Measurements from ENCODE around the gene ARHGAP6. TPM values are rescaled to one million over a fixed set of nuclear protein-coding genes. Genes with fewer than 3 reads are reported as not detected.

ARHGAP6 gene
- total RNA-seq, 4 donors from 2014 or later, result 2.7 to 9.1 (median 4.3) TPM

DNA sequence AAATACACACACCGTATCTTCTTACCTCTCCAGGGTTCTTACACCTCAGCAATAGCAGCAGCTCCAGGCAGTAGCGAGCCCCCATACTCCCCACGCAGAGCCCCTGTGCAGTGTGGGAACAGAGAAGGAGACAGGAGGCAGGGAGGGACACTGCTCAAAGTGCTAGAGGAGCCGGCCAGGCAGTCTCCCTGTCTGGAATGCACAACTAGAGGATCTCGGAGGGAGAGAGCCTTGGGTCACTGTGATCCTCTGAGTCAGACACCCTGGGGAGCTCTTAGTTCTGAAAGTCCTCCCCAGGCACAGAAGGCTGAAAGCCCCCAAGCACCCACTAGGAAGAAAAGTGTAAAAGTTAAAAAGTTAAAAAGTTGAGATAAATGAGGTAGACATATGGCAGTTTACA is 356.5 kb downstream of the ARHGAP6 start:
- H3K4me3 ChIP-seq (ENCODE audit: low read depth, poor library complexity, severe bottlenecking), result no peak overlapping the region
- intact Hi-C loops (cut with DNase I; ENCODE audit: low total_unique reads), result no loop called here
- TF ChIP-seq POLR2A (IDR thresholded peaks at IDR 0.05), result no peak
- TF ChIP-seq, protein P1, sequence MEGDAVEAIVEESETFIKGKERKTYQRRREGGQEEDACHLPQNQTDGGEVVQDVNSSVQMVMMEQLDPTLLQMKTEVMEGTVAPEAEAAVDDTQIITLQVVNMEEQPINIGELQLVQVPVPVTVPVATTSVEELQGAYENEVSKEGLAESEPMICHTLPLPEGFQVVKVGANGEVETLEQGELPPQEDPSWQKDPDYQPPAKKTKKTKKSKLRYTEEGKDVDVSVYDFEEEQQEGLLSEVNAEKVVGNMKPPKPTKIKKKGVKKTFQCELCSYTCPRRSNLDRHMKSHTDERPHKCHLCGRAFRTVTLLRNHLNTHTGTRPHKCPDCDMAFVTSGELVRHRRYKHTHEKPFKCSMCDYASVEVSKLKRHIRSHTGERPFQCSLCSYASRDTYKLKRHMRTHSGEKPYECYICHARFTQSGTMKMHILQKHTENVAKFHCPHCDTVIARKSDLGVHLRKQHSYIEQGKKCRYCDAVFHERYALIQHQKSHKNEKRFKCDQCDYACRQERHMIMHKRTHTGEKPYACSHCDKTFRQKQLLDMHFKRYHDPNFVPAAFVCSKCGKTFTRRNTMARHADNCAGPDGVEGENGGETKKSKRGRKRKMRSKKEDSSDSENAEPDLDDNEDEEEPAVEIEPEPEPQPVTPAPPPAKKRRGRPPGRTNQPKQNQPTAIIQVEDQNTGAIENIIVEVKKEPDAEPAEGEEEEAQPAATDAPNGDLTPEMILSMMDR (IDR thresholded peaks at IDR 0.05), result no peak
- DNase-seq (ENCODE audit: low spot score in 2 of 2), result no peak
- WGBS, 2 donors, result 75 to 82% methylated on average over 5 of the region's 5 CpGs

DNA sequence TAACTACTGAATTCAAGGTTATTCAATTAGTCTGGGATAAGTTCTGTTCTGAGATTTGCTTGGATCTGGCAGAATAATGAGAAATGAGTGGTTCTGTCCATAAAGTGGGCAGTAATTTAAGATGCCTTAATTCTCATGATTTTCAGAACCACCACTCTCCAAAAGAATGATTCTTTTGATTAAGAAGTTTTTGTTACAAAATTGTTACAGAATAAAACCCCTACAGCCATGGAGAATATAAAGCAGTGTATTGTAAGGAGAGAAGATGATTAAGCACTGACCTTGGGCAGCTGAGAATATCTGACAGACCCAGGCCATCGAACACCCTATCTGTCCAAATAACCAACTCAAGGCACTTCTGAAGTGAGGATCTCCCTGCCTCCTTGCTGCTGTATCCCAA is 360.1 kb downstream of the ARHGAP6 start:
- H3K4me3 ChIP-seq (ENCODE audit: low read depth, poor library complexity, severe bottlenecking), result no peak overlapping the region
- intact Hi-C loops (cut with DNase I; ENCODE audit: low total_unique reads), result no loop called here
- WGBS, 2 donors, result 77 to 87% methylated on average over 1 of the region's 1 CpG
- no peak for TF ChIP-seq POLR2A (IDR thresholded peaks at IDR 0.05)
- TF ChIP-seq, protein P1 (IDR thresholded peaks at IDR 0.05), result no peak
- DNase-seq (ENCODE audit: low spot score in 2 of 2), result no peak

DNA sequence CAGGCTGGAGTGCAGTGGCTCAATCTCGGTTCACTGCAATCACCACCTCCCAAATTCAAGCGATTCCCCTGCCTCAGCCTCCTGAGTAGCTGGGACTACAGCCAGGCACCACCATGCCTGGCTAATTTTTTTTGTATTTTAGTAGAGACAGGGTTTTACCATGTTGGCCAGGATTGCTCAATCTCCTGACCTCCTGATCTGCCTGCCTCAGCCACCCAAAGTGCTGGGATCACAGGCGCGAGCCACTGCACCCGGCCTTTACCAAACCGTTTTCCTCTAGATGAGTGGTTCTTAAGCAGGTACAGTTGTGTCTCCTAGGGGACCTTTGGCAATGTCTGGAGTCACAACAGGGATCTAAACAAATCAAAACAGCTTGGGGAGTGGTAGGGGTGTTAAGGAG is 360.9 kb downstream of the ARHGAP6 start:
- TF ChIP-seq POLR2A (IDR thresholded peaks at IDR 0.05), result no peak
- TF ChIP-seq, protein P1 (IDR thresholded peaks at IDR 0.05), result no peak
- intact Hi-C loops (cut with DNase I; ENCODE audit: low total_unique reads), result no loop called here
- WGBS, 2 donors, result 82 to 87% methylated on average over 6 of the region's 6 CpGs
- H3K4me3 ChIP-seq (ENCODE audit: low read depth, poor library complexity, severe bottlenecking), result no peak overlapping the region
- DNase-seq (ENCODE audit: low spot score in 2 of 2), result no peak

DNA sequence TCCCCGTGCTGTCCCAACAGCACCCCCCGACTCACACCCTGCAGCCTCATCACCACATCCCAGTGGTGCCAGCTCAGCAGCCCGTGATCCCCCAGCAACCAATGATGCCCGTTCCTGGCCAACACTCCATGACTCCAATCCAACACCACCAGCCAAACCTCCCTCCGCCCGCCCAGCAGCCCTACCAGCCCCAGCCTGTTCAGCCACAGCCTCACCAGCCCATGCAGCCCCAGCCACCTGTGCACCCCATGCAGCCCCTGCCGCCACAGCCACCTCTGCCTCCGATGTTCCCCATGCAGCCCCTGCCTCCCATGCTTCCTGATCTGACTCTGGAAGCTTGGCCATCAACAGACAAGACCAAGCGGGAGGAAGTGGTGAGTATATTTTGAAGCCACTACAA is 367.1 kb downstream of the ARHGAP6 start:
- TF ChIP-seq, protein P1 (IDR thresholded peaks at IDR 0.05), result no peak
- no peak for TF ChIP-seq POLR2A (IDR thresholded peaks at IDR 0.05)
- intact Hi-C loops (cut with DNase I; ENCODE audit: low total_unique reads), result no loop called here
- H3K4me3 ChIP-seq (ENCODE audit: low read depth, poor library complexity, severe bottlenecking), result no peak overlapping the region
- DNase-seq (ENCODE audit: low spot score in 2 of 2), result no peak
- WGBS, 2 donors, result 79 to 82% methylated on average over 9 of the region's 9 CpGs

DNA sequence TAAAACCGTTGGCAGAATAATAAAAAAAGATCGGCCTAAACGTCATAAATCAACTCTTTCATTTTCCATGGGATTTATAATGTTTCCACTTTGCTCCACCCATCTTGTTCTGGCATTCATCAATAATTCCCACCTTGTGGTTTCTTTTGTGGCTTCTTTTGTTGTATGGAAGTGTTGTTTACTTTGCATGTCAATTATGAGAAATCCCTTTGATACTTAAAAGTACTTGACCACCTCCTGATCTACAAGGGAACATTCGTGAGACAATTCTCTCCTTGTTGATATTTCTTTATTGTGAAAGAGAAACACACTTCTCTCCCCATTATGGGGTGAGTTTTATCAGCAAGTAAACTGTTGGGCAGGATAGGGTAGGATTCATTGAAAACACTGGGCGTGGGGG is 369.7 kb downstream of the ARHGAP6 start:
- TF ChIP-seq, protein P1 (IDR thresholded peaks at IDR 0.05), result no peak
- no peak for TF ChIP-seq POLR2A (IDR thresholded peaks at IDR 0.05)
- 43 to 47% methylated on average over 5 of the region's 5 CpGs for WGBS, 2 donors
- DNase-seq (ENCODE audit: low spot score in 2 of 2), result no peak
- no peak overlapping the region for H3K4me3 ChIP-seq (ENCODE audit: low read depth, poor library complexity, severe bottlenecking)
- intact Hi-C loops (cut with DNase I; ENCODE audit: low total_unique reads), result no loop called here

DNA sequence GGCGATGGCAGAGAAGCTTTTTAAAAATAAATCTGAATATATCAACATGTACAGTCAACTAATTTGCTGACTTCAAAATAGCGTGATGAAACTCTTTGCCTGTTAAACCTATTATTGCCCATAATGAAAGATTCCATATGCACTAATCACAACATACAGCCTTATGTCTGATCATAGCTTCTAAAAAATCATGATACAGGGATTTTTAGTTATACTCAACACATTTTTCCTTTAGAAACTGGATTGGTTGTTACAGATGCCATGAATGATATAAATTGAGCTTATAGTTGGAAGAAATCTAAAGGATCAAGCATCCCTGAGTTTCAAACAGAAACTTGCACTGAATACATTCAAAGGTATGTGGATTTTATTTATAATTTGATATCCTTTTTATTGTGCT is 372.6 kb downstream of the ARHGAP6 start, which contains the start of gene AMELX:
TSS of gene AMELX (plus strand) at position 301 of the 400 bp plus-strand sequence. CDS start 1,376 bp downstream, outside the sequence.
- H3K4me3 ChIP-seq (ENCODE audit: low read depth, poor library complexity, severe bottlenecking), result no peak within 1 kb of the TSS
- no peak for DNase-seq (ENCODE audit: low spot score in 2 of 2)
- WGBS, 2 donors, result 51 to 94% methylated on average over 2 of the region's 2 CpGs
- intact Hi-C loops (cut with DNase I; ENCODE audit: low total_unique reads), result no loop called here
- no peak for TF ChIP-seq POLR2A (IDR thresholded peaks at IDR 0.05)
- TF ChIP-seq, protein P1 (IDR thresholded peaks at IDR 0.05), result no peak

All from lower leg skin (tissue), 4 donors.